ENCODE measurements around the gene MYMX. TPM values are rescaled to one million over a fixed set of nuclear protein-coding genes. Genes with fewer than 3 reads are reported as not detected.

MYMX gene
- total and polyA plus RNA-seq, 2 of the 13 experiments (the other 11 are each of a cell fraction or from before 2014, with no cell fraction given), result not detected

DNA sequence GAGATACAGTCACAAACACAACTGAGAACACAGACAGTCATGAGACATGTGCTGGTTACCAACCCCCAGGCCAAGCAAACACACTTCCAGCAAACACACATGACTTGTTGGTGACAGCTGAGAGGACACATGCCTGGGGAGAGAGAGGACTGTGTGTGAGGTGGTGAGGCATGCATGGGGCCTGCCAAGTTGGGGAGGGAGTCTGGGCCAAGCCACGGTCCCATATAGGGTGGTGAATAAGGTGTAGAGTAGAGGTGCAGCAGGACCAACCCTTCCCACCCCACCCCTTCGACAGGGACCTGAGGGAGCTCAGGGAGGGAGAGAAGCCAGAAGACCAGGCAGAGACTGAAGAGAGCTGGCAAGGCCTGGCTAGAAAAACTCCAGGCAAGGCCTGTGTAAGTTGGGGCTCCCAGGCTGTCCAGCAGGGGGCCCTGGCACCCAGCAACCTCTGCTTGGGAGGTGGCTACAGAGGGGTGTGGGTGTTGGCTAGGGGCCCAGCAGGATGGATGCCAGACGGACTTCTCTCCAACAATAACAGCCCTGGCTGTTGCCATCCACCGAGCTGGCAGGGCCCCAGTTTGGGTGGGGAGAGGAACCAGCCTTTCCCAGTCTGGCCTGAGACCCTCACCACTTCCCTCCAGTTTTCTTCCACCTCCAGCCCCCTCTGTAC lies 4.7 kb downstream of the MYMX start (continued):
- TF ChIP-seq, protein P1, sequence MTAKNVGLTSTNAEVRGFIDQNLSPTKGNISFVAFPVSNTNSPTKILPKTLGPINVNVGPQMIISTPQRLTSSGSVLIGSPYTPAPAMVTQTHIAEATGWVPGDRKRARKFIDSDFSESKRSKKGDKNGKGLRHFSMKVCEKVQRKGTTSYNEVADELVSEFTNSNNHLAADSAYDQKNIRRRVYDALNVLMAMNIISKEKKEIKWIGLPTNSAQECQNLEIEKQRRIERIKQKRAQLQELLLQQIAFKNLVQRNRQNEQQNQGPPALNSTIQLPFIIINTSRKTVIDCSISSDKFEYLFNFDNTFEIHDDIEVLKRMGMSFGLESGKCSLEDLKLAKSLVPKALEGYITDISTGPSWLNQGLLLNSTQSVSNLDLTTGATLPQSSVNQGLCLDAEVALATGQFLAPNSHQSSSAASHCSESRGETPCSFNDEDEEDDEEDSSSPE (CRISPR knock-in tag; IDR thresholded peaks at IDR 0.05), result no peak
- TF ChIP-seq KAT7 (CRISPR knock-in tag; IDR thresholded peaks at IDR 0.05; ENCODE audit: borderline replicate concordance) (0 out of 2 replicates have a peak, but pooled peaks have one; percentile 59), FIP1L1 (IDR thresholded peaks at IDR 0.05; ENCODE audit: borderline replicate concordance, insufficient read depth, low read depth, low read length) (no peak), MAF1 (CRISPR knock-in tag; IDR thresholded peaks at IDR 0.05; ENCODE audit: borderline replicate concordance) (no peak), ZNF543 (CRISPR knock-in tag; IDR thresholded peaks at IDR 0.05) (no peak), ZNF879 (CRISPR knock-in tag; IDR thresholded peaks at IDR 0.05) (no peak), TAF15 (IDR thresholded peaks at IDR 0.05; ENCODE audit: low read depth, low read length, poor library complexity, severe bottlenecking) (no peak), TCF7L2 (IDR thresholded peaks at IDR 0.05; ENCODE audit: low read depth, low read length) (no peak), HDAC2 (CRISPR knock-in tag; IDR thresholded peaks at IDR 0.05) (peak; percentile 62; the same call in 1 of the 2 replicates), ARNT (IDR thresholded peaks at IDR 0.05) (no peak), ZNF510 (CRISPR knock-in tag; IDR thresholded peaks at IDR 0.05; ENCODE audit: low read depth) (no peak), PPARG (CRISPR knock-in tag; conservative IDR thresholded peaks at IDR 0.05) (peak; percentile 39; the same call in 1 of the 2 replicates), SETDB1 (CRISPR knock-in tag; IDR thresholded peaks at IDR 0.05; ENCODE audit: borderline replicate concordance) (no peak)
- TF ChIP-seq, protein P2, sequence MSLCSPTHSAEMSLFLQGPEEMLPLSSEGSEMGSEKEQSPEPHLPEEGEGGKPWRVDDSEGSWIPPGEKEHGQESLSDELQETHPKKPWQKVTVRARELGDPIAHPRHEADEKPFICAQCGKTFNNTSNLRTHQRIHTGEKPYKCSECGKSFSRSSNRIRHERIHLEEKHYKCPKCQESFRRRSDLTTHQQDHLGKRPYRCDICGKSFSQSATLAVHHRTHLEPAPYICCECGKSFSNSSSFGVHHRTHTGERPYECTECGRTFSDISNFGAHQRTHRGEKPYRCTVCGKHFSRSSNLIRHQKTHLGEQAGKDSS (CRISPR knock-in tag; IDR thresholded peaks at IDR 0.05; ENCODE audit: borderline replicate concordance, low read depth), result no peak
- TF ChIP-seq, protein P3, sequence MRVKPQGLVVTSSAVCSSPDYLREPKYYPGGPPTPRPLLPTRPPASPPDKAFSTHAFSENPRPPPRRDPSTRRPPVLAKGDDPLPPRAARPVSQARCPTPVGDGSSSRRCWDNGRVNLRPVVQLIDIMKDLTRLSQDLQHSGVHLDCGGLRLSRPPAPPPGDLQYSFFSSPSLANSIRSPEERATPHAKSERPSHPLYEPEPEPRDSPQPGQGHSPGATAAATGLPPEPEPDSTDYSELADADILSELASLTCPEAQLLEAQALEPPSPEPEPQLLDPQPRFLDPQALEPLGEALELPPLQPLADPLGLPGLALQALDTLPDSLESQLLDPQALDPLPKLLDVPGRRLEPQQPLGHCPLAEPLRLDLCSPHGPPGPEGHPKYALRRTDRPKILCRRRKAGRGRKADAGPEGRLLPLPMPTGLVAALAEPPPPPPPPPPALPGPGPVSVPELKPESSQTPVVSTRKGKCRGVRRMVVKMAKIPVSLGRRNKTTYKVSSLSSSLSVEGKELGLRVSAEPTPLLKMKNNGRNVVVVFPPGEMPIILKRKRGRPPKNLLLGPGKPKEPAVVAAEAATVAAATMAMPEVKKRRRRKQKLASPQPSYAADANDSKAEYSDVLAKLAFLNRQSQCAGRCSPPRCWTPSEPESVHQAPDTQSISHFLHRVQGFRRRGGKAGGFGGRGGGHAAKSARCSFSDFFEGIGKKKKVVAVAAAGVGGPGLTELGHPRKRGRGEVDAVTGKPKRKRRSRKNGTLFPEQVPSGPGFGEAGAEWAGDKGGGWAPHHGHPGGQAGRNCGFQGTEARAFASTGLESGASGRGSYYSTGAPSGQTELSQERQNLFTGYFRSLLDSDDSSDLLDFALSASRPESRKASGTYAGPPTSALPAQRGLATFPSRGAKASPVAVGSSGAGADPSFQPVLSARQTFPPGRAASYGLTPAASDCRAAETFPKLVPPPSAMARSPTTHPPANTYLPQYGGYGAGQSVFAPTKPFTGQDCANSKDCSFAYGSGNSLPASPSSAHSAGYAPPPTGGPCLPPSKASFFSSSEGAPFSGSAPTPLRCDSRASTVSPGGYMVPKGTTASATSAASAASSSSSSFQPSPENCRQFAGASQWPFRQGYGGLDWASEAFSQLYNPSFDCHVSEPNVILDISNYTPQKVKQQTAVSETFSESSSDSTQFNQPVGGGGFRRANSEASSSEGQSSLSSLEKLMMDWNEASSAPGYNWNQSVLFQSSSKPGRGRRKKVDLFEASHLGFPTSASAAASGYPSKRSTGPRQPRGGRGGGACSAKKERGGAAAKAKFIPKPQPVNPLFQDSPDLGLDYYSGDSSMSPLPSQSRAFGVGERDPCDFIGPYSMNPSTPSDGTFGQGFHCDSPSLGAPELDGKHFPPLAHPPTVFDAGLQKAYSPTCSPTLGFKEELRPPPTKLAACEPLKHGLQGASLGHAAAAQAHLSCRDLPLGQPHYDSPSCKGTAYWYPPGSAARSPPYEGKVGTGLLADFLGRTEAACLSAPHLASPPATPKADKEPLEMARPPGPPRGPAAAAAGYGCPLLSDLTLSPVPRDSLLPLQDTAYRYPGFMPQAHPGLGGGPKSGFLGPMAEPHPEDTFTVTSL (CRISPR knock-in tag; IDR thresholded peaks at IDR 0.05; ENCODE audit: borderline replicate concordance), result no peak
- TF ChIP-seq, protein P4, sequence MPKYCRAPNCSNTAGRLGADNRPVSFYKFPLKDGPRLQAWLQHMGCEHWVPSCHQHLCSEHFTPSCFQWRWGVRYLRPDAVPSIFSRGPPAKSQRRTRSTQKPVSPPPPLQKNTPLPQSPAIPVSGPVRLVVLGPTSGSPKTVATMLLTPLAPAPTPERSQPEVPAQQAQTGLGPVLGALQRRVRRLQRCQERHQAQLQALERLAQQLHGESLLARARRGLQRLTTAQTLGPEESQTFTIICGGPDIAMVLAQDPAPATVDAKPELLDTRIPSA (CRISPR knock-in tag; IDR thresholded peaks at IDR 0.05; ENCODE audit: borderline replicate concordance), result no peak
- TF ChIP-seq, protein P5, sequence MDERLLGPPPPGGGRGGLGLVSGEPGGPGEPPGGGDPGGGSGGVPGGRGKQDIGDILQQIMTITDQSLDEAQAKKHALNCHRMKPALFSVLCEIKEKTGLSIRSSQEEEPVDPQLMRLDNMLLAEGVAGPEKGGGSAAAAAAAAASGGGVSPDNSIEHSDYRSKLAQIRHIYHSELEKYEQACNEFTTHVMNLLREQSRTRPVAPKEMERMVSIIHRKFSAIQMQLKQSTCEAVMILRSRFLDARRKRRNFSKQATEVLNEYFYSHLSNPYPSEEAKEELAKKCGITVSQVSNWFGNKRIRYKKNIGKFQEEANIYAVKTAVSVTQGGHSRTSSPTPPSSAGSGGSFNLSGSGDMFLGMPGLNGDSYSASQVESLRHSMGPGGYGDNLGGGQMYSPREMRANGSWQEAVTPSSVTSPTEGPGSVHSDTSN (CRISPR knock-in tag; IDR thresholded peaks at IDR 0.05), result 0 out of 2 replicates have a peak, but pooled peaks have one; percentile 28
- TF ChIP-seq, protein P6, sequence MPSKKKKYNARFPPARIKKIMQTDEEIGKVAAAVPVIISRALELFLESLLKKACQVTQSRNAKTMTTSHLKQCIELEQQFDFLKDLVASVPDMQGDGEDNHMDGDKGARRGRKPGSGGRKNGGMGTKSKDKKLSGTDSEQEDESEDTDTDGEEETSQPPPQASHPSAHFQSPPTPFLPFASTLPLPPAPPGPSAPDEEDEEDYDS (CRISPR knock-in tag; IDR thresholded peaks at IDR 0.05), result 0 out of 2 replicates have a peak, but pooled peaks have one; percentile 12
